GM12874 (cell line): Measurements from ENCODE around the gene LAMP1.

Experiments
- TF ChIP-seq, protein P1 (sequence below): IDR thresholded peaks from 2 replicates; pipeline ENCODE4 v1.5.1; 2011; ENCODE audit warnings: low read depth, mild to moderate bottlenecking, control low read depth, low read length, moderate library complexity; ENCODE audit not compliant: insufficient read depth

The LAMP1 gene

DNA sequence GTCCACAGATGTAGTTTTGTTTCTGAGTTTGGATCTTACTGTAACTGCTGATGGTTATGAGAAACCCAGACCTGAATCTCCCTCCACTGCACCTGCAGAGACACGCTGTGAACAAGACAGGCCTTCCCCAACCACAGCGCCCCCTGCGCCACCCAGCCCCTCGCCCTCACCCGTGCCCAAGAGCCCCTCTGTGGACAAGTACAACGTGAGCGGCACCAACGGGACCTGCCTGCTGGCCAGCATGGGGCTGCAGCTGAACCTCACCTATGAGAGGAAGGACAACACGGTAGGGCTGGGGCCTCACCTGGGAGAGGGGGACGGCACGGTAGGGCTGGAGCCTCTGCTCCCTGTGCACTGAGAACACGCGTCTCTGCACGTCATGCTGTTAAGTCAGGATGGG is 22.3 kb downstream of the LAMP1 start:
- TF ChIP-seq, protein P1, sequence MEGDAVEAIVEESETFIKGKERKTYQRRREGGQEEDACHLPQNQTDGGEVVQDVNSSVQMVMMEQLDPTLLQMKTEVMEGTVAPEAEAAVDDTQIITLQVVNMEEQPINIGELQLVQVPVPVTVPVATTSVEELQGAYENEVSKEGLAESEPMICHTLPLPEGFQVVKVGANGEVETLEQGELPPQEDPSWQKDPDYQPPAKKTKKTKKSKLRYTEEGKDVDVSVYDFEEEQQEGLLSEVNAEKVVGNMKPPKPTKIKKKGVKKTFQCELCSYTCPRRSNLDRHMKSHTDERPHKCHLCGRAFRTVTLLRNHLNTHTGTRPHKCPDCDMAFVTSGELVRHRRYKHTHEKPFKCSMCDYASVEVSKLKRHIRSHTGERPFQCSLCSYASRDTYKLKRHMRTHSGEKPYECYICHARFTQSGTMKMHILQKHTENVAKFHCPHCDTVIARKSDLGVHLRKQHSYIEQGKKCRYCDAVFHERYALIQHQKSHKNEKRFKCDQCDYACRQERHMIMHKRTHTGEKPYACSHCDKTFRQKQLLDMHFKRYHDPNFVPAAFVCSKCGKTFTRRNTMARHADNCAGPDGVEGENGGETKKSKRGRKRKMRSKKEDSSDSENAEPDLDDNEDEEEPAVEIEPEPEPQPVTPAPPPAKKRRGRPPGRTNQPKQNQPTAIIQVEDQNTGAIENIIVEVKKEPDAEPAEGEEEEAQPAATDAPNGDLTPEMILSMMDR: no peak

DNA sequence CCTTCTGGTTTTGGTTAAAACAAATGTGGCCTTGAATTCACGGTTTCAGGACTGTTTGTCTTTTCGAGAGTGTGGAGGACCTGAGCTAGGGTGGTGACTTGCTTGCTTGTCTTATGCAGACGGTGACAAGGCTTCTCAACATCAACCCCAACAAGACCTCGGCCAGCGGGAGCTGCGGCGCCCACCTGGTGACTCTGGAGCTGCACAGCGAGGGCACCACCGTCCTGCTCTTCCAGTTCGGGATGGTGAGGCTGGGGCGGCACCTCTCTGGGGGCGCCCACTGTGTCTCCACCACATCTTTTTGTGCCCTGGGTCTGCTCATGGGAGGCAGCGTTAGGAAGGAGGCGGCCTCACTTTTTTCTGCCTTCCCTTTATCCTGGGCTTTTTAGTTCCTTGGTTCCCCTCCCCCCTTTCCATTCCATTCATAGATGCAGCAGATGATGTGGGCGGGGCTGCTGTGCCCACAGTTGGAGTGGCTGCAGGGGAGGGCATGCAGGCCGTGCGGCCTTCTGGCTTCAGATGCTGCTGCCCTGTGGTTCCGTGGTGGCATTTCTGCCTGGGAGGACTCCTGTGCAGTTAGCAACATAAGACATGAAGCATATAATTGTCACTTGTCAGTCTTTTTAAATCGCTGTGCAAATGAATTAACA is 23.3 kb downstream of the LAMP1 start:
- TF ChIP-seq, protein P1: no peak

DNA sequence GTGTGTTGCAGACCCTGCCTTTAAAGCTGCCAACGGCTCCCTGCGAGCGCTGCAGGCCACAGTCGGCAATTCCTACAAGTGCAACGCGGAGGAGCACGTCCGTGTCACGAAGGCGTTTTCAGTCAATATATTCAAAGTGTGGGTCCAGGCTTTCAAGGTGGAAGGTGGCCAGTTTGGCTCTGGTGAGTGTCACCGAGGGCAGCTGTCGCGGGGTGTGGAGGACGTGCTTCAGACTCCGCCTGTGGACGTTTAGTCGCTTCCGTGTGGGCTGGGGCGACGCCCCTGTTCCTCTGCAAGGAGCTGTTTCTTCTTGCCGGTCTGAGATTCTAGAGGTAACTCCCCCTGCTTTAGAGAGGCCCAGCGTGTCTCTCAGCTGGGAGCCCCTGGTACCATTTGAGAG is 24.5 kb downstream of the LAMP1 start:
- TF ChIP-seq, protein P1: no peak

DNA sequence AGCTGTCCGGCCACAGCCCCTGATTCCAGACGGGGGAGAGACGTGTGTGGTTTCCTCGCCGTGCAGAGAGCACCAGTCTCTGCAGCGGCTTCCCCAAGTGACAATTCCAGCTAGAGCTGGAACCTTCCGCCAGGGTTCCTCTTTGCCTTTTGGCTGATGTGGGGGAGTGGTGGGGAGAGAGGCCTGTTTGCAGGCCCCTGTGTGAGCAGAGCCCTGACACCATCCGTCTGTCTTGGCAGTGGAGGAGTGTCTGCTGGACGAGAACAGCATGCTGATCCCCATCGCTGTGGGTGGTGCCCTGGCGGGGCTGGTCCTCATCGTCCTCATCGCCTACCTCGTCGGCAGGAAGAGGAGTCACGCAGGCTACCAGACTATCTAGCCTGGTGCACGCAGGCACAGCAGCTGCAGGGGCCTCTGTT is 25.0 kb downstream of the LAMP1 start:
- TF ChIP-seq, protein P1: no peak

DNA sequence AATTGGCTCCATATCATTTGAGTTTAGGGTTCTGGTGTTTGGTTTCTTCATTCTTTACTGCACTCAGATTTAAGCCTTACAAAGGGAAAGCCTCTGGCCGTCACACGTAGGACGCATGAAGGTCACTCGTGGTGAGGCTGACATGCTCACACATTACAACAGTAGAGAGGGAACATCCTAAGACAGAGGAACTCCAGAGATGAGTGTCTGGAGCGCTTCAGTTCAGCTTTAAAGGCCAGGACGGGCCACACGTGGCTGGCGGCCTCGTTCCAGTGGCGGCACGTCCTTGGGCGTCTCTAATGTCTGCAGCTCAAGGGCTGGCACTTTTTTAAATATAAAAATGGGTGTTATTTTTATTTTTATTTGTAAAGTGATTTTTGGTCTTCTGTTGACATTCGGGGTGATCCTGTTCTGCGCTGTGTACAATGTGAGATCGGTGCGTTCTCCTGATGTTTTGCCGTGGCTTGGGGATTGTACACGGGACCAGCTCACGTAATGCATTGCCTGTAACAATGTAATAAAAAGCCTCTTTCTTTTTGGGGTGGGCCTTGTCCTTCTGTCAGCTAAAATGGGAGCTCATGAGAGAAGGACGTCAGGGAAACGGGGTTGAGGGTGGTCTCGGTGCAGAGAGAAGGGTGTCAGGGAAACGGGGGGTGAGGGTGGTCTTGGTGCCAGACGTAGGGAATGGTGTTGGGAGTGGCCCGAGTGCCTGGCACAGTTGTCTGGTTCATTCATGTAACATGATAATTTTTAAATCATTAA is 26.0 kb downstream of the LAMP1 start:
- TF ChIP-seq, protein P1: no peak

DNA sequence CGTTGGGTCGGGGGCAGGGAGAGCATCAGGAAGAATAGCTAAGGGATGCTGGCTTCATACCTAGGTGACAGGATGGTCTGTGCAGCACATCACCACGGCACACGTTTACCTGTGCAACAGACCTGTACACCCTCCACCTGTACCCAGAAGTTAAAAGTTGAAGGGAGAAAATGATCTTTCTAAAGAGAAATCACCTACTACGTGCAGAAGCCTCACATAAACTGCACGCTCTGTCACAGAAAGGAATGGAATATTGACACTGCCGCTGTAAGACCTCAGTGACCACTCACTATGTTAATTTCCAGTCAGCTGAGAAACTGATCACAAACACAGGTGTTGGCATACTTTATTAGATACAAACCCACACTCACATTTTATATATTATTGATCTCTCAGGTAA is 26.8 kb downstream of the LAMP1 start:
- TF ChIP-seq, protein P1: no peak

DNA sequence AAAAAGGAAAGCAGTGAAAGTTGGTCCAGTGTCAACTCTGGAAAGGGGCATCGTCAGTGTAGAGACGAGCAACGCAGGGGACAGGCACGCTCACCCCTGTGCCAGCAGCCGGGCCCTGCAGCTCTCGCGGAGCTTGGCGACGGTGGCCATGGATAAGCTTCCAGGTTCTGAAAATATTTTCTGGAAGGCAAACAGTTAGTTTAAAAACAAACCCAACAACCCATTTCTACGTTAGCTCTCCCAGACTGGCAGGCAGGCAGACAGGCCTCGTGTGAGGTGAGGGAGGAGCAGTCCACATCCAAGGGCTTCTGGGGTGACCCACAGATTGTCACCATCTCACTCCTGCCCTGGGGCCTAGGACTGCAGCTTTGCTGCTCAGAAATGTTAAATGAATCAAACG is 27.4 kb downstream of the LAMP1 start:
- TF ChIP-seq, protein P1: no peak
